HG02610 (cell line): ENCODE data around the gene EFHD1.
"Not testable (repeated sequence)": the region's sequence is repeated elsewhere in the genome, so short reads cannot be mapped to it uniquely, and the experiment has no call there.

Source experiments
- ATAC-seq: cut with Tn5 transposase; IDR thresholded peaks from one replicate; pipeline ENCODE4 v1.9.1; 2021; ENCODE audit warnings: mild to moderate bottlenecking, moderate library complexity; ENCODE audit not compliant: unreplicated experiment

EFHD1 gene

DNA sequence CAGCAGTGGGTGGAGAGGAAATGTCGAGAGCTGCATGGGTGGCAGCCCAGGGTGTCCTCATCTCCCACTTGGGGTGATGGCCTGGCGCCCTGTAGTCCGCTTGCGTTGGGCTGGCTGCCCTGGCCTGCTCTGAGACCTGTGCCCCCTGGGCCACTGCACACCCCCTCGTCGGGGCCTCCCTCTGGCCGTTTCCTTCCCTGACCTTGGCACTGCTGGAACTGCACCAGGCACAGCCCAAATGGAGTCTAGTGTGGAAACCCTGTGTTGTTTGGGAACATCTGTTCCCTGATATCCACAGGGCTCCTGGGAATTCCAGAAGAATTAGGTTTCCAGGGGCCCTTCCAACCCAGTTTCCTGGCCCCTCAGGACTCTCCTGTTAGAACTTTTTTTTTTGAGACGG is 13.9 kb downstream of the EFHD1 start:
- no peak for ATAC-seq

DNA sequence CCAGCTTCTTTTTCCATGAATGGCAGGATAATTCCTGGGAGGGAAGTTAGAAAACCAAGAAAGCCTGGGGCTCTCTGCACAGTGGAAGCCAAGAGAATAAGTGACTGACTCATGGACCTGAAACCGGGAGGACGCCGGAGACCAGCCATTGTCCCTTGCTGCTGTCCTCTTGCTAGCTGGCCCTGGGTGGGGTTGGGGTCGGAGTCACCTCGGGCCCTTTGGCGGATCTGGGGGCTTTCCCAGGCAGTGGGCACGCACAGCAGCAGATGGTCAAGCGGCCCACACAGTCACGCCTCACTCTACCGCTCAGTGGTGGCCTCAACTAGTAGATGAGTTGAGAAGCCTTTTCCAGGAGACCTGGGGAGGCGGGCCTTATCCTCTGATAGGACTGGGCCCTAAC is 15.6 kb downstream of the EFHD1 start:
- no peak for ATAC-seq

DNA sequence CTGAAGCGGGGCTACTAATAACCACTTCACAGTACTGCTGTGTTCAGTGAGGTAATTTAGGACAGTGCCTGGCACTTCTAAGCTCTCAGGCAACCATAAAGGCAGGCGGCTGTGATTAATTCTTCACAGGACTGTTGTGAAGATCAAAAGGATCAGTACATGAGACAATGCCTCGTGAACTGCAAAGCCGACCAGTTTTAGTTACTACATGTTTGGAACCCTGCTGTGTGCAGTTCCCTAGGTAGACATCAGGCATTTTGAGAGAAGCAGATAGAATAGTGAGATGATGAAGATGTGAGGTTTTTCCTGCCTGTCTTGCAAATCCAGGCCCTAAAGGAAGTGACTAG is 19.1 kb downstream of the EFHD1 start:
- ATAC-seq: no peak

GRCh38 chr2:232653441-232653840 is 20.0 kb downstream of the EFHD1 start:
- ATAC-seq: no peak

DNA sequence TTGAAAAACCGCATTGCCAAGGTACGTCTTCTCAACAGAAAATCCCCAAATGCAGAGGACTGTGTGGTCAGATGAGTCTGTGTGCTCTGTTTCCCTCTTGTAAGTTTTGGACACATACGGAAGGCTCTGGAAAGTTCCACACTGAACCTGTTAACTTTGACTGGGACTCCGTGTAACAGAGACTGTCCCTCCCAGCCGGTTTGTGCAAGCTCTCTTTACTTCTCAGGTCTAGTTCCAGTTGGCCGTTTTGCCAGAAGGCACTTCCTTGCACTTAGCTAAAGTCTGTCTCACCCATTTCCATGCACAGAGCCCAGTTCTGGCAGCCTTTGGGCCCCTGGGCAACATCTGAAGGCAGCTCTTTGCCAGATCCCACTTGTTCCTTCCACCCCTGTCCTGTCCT is 22.0 kb downstream of the EFHD1 start:
- ATAC-seq: no peak

GRCh38 chr2:232658217-232658785 is 24.9 kb downstream of the EFHD1 start:
- no peak for ATAC-seq

GRCh38 chr2:232659359-232659758 is 26.0 kb downstream of the EFHD1 start:
- no peak for ATAC-seq

- no peak for ATAC-seq
Measured at GRCh38 chr2:232662486-232663260, 29.3 kb downstream of the EFHD1 start.

GRCh38 chr2:232666051-232666805 is 32.8 kb downstream of the EFHD1 start:
- no peak for ATAC-seq

DNA sequence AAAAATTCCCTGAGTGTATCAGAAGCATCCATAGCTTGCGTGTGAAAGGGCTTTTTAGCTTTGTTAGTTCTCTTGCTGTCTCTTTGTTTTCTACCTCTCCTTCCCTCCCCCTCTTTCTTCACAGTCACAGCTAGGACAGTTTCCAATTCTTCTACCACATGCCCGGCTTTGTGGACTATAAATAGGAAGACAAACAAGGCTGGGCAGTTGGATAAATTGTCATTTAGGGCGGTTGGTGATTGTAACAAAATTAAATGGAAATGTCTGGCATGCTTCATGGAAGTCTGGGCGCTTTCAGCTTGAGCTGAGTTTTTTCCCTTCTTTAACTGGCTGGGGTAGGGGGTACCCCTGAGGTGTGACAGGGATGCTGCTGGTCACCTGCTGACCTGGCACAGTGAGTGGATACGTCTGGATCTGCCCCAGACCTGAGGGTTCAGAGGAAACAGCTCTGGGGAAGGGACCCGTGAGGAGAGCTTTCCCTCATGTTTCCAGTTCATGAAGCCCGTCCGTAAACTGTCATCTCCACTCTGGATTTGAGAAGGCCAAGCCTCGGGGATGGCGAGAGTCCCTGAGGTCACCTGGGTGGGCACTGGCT is 34.7 kb downstream of the EFHD1 start:
- ATAC-seq: no peak

DNA sequence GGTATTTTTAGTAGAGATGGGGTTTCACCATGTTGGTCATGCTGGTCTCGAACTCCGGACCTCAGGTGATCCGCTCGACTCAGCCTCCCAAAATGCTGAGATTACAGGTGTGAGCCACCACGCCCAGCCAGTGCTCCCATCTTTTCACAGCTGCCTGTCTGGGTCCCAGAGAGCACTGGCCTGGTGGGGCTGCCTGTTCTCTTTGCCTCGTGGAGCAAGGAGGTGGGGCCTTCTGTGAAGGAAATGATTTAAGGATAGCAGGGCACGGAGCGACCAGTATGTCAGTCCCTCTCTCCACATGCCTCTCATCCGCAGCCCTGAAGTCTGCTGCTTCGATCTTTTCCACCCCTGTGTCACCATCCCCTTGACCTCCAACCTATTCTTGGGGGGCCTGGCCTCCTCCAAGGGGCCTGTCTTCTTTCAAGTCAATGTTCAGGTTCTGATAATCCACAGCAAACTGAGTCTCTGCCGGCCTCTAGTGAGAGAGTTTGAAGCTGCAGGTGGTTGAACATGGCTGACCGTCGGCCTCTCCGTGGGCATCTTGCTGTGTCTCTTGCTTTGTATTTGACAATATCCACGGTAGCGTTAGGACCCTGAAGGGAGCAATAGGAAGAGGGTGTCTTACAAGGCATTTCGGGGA is 35.5 kb downstream of the EFHD1 start:
- ATAC-seq: no peak

- no peak for ATAC-seq
Measured at GRCh38 chr2:232672588-232672987, 39.2 kb downstream of the EFHD1 start.

- ATAC-seq: no peak
Measured at GRCh38 chr2:232674491-232674890, 41.1 kb downstream of the EFHD1 start.

GRCh38 chr2:232675381-232675780 is 42.0 kb downstream of the EFHD1 start:
- no peak for ATAC-seq

DNA sequence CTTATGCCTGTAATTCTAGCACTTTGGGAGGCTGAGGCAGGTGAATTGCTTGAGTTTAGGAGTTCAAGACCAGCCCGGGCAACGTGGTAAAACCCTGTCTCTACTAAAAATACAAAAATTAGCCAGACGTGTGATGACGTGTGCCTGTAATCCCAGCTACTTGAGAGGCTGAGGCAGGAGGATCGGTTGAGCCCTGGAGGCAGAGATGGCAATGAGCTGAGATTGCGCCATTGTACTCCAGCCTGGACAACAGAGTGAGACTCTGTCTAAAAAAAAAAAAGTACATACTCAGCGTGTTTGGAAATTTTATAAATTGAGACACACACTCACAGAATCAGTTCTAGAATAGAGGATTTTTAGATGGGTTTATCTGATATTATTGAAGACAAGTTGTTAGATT is 46.6 kb downstream of the EFHD1 start:
- ATAC-seq: no peak

- ATAC-seq: no peak
Measured at GRCh38 chr2:232681527-232681926, 48.1 kb downstream of the EFHD1 start.

DNA sequence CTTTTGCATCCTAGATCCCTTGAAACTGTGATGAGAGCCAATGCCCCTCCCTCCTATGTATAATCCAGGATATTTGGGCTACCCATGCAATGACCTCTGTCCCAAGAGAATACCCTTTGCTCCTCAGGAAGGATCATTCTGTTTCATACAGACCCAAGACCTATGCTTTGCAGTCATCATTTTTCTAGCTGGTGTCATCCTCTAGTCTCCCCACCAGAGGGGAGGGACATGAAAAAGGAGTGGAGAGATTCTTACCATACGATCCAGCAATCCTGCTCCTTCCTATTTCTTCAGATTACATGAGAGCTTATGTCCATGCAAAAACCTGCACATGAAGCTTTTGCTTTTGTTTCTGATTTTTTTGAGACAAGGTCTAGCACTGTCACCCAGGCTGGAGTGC is 50.0 kb downstream of the EFHD1 start:
- no peak for ATAC-seq

DNA sequence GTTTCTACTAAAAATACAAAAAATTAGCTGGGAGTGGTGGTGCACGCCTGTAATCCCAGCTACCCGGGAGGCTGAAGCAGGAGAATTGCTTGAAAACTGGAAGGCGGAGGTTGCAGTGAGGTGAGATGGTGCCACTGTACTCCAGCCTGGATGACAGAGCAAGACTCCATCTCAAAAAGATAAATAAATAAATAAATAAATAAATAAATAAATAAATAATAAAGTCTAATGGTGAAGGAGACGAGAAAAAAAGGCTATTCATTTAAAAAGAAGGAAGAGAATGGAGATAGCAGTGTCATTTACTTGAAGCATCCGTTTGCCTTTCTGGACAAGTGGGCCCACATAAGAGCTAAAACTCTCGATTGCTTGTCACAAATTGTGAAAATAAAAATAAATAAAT is 52.0 kb downstream of the EFHD1 start:
- ATAC-seq: not testable (repeated sequence)

- ATAC-seq: no peak
Measured at GRCh38 chr2:232687382-232688160, 54.2 kb downstream of the EFHD1 start.

DNA sequence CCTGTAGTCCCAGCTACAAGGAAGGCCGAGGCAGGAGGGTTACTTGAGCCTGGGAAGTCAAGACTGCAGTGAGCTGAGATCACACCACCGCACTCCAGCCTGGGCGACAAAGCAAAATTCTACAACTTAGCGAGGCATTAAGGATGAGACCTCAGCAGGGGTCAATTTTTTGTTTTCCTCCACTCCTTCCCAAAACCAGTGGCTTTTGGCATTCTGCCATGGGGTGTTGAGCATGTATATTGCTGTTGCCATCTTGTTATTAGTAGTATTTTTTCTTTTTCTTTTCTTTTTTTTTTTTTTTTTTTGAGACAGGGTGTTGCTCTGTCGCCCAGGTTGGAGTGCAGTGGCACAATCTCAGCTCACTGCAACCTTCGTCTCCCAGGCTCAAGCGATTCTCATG is 54.8 kb downstream of the EFHD1 start:
- no peak for ATAC-seq
